ENCODE measurements around the gene KRTAP5-2. TPM values are rescaled to one million over a fixed set of nuclear protein-coding genes. Genes with fewer than 3 reads are reported as not detected.

Gene KRTAP5-2
- total RNA-seq, 1 experiment from 2014 or later, result not detected

DNA sequence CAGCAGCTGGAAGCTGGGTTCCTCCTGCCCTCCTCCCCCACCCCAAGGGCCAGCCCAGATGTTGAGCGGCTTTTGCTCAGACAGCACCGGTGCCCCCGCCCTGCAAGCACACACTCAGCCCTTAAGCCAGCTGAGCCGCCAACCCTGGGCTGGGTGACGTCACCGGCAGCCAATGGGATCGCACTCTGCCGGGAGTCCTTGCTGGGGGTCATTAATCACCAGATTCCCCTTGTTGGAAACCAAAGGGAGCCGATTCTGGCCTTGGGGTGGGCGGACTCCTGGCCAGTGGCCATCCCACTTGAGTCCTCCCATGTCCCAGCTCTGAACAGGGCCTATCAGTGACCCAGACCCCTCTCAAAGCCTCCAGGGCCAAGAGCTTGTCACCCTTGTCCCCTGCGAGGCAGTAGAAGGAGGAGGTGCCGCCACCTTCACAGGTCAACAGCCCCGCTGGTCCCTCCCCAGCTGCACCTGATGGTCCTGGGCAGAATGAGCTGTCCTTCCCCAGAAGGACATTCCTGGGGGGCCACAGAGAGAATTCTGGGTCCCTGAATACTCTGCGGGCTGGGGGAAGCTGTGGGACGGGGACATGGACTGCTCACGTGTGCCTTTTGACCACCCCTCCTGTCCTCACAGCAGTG is 33.4 kb downstream of the KRTAP5-2 start:
- H3K4me1 Mint-ChIP-seq (ENCODE audit: low read depth, unreplicated experiment), result peaks cover 10% of the 10 kb centered on the region
- no peak overlapping the region for H3K27ac Mint-ChIP-seq (ENCODE audit: unreplicated experiment)
- TF ChIP-seq, protein P1, sequence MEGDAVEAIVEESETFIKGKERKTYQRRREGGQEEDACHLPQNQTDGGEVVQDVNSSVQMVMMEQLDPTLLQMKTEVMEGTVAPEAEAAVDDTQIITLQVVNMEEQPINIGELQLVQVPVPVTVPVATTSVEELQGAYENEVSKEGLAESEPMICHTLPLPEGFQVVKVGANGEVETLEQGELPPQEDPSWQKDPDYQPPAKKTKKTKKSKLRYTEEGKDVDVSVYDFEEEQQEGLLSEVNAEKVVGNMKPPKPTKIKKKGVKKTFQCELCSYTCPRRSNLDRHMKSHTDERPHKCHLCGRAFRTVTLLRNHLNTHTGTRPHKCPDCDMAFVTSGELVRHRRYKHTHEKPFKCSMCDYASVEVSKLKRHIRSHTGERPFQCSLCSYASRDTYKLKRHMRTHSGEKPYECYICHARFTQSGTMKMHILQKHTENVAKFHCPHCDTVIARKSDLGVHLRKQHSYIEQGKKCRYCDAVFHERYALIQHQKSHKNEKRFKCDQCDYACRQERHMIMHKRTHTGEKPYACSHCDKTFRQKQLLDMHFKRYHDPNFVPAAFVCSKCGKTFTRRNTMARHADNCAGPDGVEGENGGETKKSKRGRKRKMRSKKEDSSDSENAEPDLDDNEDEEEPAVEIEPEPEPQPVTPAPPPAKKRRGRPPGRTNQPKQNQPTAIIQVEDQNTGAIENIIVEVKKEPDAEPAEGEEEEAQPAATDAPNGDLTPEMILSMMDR (IDR thresholded peaks at IDR 0.05; ENCODE audit: unreplicated experiment), result no peak
- intact Hi-C loops (cut with micrococcal nuclease; ENCODE audit: unreplicated experiment), result no loop called here
- no peaks in the 10 kb centered on the region for H3K9me3 Mint-ChIP-seq (ENCODE audit: low read depth, unreplicated experiment)
- no peak overlapping the region for H3K4me3 Mint-ChIP-seq (ENCODE audit: low read depth, unreplicated experiment)
- CTCF ChIA-PET, result interaction anchor here (0.9 kb wide), 1 partner anchor 18 kb away, joined by 3 read pairs; no protein-coding TSS in a partner anchor
- DNase-seq, result no peak
- no peaks in the 10 kb centered on the region for H3K27me3 Mint-ChIP-seq (ENCODE audit: unreplicated experiment)
- peaks cover 32% of the 10 kb centered on the region for H3K36me3 Mint-ChIP-seq (ENCODE audit: insufficient read depth, unreplicated experiment)
- no TSS peak for BruUV-seq (replicated peaks)

DNA sequence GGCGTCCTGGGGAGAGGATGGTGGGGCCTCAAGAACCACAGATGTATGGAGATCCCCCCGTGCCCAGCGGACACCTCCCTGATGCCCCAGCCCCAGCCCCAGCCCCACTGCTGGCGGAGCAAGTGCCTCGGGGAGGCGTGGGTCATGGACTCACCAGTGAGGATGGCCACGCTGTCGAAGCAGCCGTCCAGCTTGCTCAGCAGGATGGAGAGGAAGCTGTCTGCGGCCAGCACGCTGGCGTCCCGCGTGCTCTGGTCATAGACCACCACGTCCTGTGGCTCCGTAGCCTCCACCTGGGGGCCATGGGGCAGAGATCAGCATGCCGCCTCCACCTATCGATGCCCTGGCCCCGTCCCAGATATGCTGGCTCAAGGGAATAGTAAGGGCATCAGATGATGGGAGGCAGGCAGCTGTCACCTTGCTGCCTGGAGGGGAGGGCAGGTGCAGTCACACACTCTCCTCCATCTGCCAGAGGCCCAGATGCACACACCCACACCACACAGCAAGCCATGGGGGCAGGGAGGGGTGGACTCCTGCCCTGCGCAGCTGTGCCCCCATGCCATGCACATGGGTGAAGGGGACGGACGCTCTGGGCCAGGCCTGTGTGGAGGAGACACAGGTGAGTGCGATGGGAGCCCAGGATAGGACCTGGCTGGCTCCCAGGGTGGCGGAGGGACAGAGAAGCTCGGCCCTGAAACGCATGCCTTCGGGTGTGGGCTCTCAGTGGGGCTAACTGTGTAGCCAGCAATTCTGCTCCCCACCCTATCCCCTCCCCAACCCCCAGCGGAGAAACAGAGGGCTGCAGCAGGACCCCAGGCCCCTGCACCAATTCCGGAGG is 34.2 kb downstream of the KRTAP5-2 start:
- no peak overlapping the region for H3K27ac Mint-ChIP-seq (ENCODE audit: unreplicated experiment)
- CTCF ChIA-PET, result interaction anchor here (0.9 kb wide), 1 partner anchor 17 kb away, joined by 3 read pairs; no protein-coding TSS in a partner anchor
- intact Hi-C loops (cut with micrococcal nuclease; ENCODE audit: unreplicated experiment), result no loop called here
- no TSS peak for BruUV-seq (replicated peaks)
- no peak overlapping the region for H3K4me3 Mint-ChIP-seq (ENCODE audit: low read depth, unreplicated experiment)
- no peak for DNase-seq
- no peaks in the 10 kb centered on the region for H3K27me3 Mint-ChIP-seq (ENCODE audit: unreplicated experiment)
- H3K9me3 Mint-ChIP-seq (ENCODE audit: low read depth, unreplicated experiment), result no peaks in the 10 kb centered on the region
- TF ChIP-seq, protein P1 (IDR thresholded peaks at IDR 0.05; ENCODE audit: unreplicated experiment), result no peak
- peaks cover 11% of the 10 kb centered on the region for H3K4me1 Mint-ChIP-seq (ENCODE audit: low read depth, unreplicated experiment)
- H3K36me3 Mint-ChIP-seq (ENCODE audit: insufficient read depth, unreplicated experiment), result peaks cover 34% of the 10 kb centered on the region

DNA sequence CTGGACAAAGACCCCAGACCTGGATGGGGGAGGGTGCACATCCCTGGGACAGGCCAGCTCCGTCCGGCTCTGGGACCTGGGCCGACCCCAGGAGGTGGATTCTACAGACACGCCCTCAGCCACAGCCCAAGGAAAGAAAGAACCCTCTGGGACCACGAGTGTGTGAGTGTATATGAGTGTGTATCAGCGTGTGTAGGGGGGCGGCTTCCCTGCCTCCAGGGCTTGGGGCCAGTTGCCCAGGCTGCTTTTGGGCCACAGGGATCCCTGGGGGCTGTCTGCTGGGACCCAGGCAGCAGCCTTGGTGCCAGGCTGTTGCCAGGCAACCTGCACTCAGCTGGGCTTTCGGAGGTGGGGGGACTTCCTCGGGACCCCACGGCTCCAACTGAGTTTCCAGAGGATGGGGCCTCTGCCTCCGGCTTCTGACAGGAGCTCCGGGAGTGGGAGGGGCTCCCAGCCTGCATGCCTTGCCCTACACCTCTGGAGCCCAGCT is 34.9 kb downstream of the KRTAP5-2 start:
- no peaks in the 10 kb centered on the region for H3K9me3 Mint-ChIP-seq (ENCODE audit: low read depth, unreplicated experiment)
- no peak overlapping the region for H3K27ac Mint-ChIP-seq (ENCODE audit: unreplicated experiment)
- no peak overlapping the region for H3K4me3 Mint-ChIP-seq (ENCODE audit: low read depth, unreplicated experiment)
- BruUV-seq (replicated peaks), result no TSS peak
- H3K4me1 Mint-ChIP-seq (ENCODE audit: low read depth, unreplicated experiment), result peaks cover 18% of the 10 kb centered on the region
- no peak for DNase-seq
- intact Hi-C loops (cut with micrococcal nuclease; ENCODE audit: unreplicated experiment), result no loop called here
- CTCF ChIA-PET, result no interaction called here
- no peaks in the 10 kb centered on the region for H3K27me3 Mint-ChIP-seq (ENCODE audit: unreplicated experiment)
- peaks cover 41% of the 10 kb centered on the region for H3K36me3 Mint-ChIP-seq (ENCODE audit: insufficient read depth, unreplicated experiment)
- TF ChIP-seq, protein P1 (IDR thresholded peaks at IDR 0.05; ENCODE audit: unreplicated experiment), result no peak

DNA sequence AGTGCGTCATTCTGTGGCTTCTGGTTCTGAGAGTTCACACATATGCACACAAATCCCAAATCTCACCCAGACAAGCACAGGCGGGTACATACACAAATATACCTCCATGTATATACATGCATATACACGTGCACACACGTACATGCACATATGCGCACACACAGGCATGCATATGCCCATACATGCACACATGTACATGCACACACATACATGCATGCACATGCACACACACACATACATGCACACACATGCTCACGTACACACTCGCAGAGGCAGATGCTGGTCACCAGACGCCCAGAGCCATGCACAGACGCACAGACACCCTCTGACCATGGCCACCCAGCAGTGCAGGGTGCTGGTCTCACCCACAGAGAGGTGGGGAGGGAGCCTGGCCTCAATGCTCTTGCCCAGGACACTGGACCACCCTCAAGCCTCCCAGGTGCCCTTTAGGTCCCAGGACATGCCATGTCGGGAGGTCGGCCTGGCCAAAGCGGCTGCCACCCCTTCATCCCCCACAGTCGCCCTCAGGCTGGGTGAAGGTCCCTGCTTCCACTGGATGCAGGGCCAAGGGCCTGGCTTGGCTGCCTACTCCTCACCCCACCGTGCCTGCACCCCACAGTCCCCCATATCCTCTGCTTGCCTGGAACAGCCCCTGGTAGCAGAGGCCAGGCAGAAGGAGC is 35.5 kb downstream of the KRTAP5-2 start:
- CTCF ChIA-PET, result no interaction called here
- Mint-ChIP-seq H3K27me3 (ENCODE audit: unreplicated experiment) (no peaks in the 10 kb centered on the region), H3K4me3 (ENCODE audit: low read depth, unreplicated experiment) (no peak overlapping the region), H3K36me3 (ENCODE audit: insufficient read depth, unreplicated experiment) (peaks cover 40% of the 10 kb centered on the region), H3K27ac (ENCODE audit: unreplicated experiment) (no peak overlapping the region), H3K9me3 (ENCODE audit: low read depth, unreplicated experiment) (no peaks in the 10 kb centered on the region), H3K4me1 (ENCODE audit: low read depth, unreplicated experiment) (peaks cover 18% of the 10 kb centered on the region)
- TF ChIP-seq, protein P1 (IDR thresholded peaks at IDR 0.05; ENCODE audit: unreplicated experiment), result no peak
- intact Hi-C loops (cut with micrococcal nuclease; ENCODE audit: unreplicated experiment), result no loop called here
- BruUV-seq (replicated peaks), result no TSS peak
- no peak for DNase-seq

Data from Calu3 (cell line).